ENCODE measurements around the gene CALN1.

CALN1 gene

DNA sequence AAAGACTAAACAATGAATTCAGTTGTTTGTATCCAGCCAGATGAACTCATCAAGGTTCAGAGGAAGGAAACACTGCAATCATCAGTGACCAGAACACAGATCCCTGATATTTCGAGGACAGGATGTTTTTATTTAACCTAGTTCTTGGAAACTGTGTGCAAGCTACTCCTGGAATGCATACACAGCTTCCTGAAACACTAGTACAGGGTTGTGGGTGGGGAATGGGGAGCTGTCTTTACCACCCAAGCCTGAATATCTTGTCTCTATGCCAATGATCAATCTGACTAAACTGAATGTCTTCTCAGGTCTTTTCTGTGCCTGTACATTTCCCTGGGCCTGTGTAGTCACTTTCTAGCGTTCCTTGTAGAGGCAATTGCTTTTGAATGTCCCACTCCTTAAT is 374.6 kb downstream of the CALN1 start:
- DNase-seq (ENCODE audit: low spot score), result no peak

- no peak for DNase-seq (ENCODE audit: low spot score)
Measured at GRCh38 chr7:72035266-72035665, 376.9 kb downstream of the CALN1 start.

GRCh38 chr7:72032934-72033333 is 379.2 kb downstream of the CALN1 start:
- DNase-seq (ENCODE audit: low spot score), result no peak

GRCh38 chr7:72030994-72031667 is 381.0 kb downstream of the CALN1 start:
- no peak for DNase-seq (ENCODE audit: low spot score)

DNA sequence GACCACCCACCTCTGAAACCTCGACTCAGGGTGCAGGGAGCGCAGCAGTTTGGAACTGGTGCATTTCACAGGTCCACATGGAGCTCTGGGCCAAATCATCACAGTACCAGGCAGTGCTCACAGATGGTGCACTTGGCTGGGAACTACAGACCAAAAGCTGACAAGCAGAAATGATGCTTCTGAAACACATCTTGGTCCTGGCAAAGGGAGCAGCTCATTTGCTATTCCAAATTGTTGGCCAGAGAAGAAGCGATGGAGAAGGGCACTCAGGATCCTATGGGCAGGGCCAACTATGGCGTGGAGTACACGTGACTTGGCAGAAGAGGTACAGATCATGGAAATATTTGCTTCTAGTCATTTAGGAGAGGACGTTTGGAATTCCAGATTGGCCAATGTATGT is 383.9 kb downstream of the CALN1 start:
- no peak for DNase-seq (ENCODE audit: low spot score)

GRCh38 chr7:72025381-72025960 is 386.7 kb downstream of the CALN1 start:
- no peak for DNase-seq (ENCODE audit: low spot score)

DNA sequence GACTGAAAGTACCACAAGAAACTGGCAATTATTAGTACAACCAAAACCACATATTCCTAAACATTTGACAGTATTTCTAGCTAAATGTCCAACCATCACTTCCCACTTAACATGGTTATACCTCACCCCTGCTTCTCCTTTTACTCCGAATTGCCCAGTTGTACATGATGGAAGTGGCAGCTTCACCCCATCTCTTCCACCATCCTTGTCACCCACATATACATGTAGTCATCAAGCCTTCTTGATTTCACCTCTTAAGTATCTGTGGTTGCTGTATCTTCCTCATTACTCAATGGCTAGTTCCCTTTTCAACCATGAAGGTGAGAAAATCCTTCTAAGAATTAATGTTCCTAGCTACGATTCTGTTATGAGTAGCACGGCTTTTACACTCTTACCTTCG is 388.2 kb downstream of the CALN1 start:
- DNase-seq (ENCODE audit: low spot score), result no peak

DNA sequence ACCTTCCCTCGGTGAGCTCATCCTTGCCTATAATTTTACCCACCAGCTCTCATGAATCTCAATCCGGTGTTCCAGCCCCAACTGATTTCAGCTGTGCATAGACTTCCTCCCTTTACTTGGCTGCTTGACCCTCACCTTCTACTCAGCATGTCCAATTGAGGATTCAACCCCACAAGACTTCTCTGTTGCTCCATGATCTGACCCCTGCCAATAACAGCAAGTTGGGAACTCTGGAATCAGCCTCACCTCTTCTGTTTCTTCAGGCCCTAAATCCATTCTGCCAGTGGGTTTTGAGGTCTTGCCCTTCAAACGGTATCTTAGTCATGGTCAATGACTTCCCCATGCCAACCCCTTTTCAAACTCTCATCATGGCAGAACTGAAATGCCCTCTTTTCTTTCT is 390.4 kb downstream of the CALN1 start:
- DNase-seq (ENCODE audit: low spot score), result no peak

GRCh38 chr7:72020311-72020710 is 391.8 kb downstream of the CALN1 start:
- DNase-seq (ENCODE audit: low spot score), result no peak

- DNase-seq (ENCODE audit: low spot score), result no peak
Measured at GRCh38 chr7:72019436-72019835, 392.7 kb downstream of the CALN1 start.

DNA sequence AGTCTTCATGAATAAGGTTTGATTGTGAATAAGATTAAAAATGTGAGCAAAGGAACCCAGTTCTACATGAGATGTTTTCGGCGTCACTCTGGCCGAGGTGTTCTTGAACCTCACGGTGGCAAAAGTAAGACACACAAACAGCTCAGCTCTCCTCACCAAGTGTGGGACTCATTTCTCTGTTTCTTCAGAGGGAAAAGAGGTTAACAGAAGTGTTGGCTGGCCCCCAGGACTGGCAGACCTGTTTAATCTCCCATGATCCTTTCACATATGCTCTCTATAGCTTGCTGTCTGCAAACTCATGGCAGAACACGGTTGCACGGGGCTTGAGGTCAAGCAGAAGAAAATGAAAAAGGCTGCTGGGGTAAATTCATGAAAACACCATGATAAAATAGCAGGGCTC is 394.4 kb downstream of the CALN1 start:
- peak; percentile 37 for DNase-seq (ENCODE audit: low spot score)

DNA sequence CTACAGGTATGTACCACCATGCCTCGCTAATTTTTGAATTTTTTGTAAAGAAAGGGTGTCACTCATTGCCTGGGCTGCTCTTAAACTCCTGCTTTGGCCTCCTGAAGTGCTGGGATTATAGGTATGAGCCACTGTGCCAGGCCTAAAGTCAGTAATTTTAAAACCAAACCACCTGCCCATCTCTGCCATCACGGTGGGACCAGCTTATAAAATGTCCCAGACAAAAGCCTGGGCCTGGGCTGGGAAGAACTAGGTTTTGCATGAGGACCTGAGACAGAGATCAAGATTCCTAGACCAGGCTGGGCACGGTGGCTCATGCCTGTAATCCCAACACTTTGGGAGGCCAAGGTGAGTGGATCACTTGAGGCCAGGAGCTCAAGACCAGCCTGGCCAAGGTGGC is 395.6 kb downstream of the CALN1 start:
- DNase-seq (ENCODE audit: low spot score), result no peak

- DNase-seq (ENCODE audit: low spot score), result no peak
Measured at GRCh38 chr7:72015136-72015535, 397.0 kb downstream of the CALN1 start.

DNA sequence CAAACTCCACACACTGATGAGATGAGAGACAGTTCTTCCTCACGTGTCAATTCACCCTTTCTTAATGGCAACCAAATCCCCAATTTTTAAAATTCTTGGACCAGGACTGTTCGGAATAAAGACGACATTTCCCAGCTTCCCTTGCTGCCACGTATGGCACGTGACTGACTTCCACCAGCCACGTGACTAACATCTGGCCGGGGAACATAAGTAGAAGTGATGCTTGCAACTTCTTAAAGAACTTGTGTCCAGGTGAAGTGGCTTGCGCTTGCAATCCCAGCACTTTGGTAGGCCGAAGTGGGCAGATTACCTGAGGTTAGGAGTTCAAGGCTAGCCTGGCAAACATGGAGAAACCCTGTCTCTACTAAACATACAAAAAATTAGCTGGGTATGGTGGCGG is 405.1 kb downstream of the CALN1 start:
- no peak for DNase-seq (ENCODE audit: low spot score)

GRCh38 chr7:72003236-72003635 is 408.9 kb downstream of the CALN1 start:
- DNase-seq (ENCODE audit: low spot score), result no peak

- DNase-seq (ENCODE audit: low spot score), result no peak
Measured at GRCh38 chr7:71996141-71996540, 416.0 kb downstream of the CALN1 start.

GRCh38 chr7:71995111-71995510 is 417.0 kb downstream of the CALN1 start:
- DNase-seq (ENCODE audit: low spot score), result no peak

DNA sequence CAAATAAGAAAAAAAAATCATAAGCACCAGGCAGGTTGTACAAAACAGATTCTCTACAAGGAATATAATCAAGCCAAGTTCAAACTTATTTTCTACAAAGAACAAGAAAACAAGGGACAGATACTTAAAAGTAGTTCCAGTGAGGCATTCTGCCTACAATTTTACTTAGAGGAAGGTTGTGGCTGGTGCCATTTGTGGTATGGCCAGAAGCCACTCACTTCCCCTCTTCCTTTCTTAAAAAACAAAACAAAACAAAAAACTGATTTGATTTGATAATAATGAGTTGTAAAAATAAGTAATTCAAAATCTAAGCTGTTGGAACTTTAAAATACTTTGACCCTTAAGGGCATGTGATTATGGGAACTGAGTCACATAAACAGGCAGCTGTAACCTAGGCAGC is 420.6 kb downstream of the CALN1 start:
- no peak for DNase-seq (ENCODE audit: low spot score)

DNA sequence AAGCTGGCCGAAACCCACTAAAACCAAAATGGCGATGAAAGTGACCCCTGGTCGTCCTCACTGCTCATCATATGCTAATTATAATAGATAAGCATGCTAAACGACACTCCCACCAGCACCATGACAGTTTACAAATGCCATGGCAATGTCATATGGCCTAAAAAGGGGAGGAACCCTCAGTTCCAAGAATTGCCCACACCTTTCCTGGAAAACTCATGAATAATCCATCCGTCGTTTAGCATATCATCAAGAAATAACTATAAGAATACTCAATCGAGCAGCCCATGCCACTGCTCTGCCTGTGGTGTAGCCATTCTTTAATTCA is 422.0 kb downstream of the CALN1 start:
- DNase-seq (ENCODE audit: low spot score), result no peak

- no peak for DNase-seq (ENCODE audit: low spot score)
Measured at GRCh38 chr7:71988201-71988600, 423.9 kb downstream of the CALN1 start.

GRCh38 chr7:71987200-71987767 is 424.9 kb downstream of the CALN1 start:
- no peak for DNase-seq (ENCODE audit: low spot score)

GRCh38 chr7:71984348-71984747 is 427.8 kb downstream of the CALN1 start:
- DNase-seq (ENCODE audit: low spot score), result no peak

GRCh38 chr7:71982851-71983250 is 429.3 kb downstream of the CALN1 start:
- peak; percentile 49 for DNase-seq (ENCODE audit: low spot score)

- DNase-seq (ENCODE audit: low spot score), result no peak
Measured at GRCh38 chr7:71976645-71977044, 435.5 kb downstream of the CALN1 start.
